GM21723 (cell line): ENCODE data around the gene RNF32.
"Not testable (repeated sequence)": the region's sequence is repeated elsewhere in the genome, so short reads cannot be mapped to it uniquely, and the experiment has no call there.

Experiments
- ATAC-seq: cut with Tn5 transposase; IDR thresholded peaks from one replicate; pipeline ENCODE4 v1.9.1; 2021; ENCODE audit warnings: mild to moderate bottlenecking, moderate library complexity; ENCODE audit not compliant: unreplicated experiment

Gene RNF32

DNA sequence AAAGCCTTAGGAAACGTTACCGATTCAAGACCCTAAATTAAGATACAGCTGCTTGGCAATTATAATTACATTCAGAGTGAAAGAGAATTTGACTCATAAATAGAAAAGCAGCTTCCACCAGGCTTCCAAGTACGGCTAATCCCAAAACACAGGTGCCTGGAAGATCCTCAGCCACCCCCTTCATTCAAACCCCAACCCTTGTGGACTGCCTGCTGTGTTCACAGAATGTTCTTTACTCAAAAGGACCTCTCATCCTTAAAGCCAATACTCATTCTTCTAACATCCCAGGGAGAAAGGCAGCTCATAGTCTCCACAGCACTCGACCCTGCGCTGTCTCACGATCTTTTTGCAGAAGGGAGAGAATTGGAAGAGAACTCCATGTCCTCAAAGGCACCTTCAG lies 32.9 kb downstream of the RNF32 start:
- no peak for ATAC-seq

DNA sequence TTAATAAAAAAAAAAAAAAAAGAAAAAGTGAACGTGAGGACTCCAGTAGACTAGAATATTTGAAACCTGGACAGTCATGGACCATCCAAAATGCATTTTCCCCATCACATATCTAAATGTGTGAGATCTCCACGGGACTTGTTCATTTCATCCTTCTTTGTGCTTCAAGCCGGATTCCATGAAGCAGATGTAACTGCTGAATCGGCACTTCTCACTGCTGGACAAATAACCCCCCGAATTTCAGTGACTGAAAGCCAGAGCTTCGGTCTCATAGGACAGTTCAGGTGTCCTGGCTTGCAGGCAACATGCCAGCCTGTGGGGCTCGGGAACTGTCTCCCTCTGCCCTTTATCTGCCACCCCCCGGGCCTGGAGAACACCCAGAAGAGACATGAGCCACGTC lies 33.3 kb downstream of the RNF32 start:
- no peak for ATAC-seq

DNA sequence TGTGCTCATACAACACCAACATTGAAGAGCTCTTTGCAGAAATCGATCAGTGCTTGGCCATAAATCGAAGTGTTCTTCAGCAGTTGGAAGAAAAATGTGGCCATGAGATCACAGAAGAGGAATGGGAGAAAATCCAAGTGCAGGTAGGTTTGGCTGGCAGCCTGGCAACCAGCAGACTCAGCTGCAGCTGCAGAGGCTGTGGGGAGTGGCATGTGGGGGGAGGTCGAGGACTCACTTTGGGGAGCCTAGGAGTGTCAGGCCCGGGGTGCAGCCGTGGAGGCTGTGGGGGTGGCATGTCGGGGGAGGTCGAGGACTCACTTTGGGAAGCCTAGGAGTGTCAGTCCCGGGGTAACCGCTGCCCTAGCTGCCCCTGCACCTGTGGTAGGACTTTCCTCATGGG lies 35.1 kb downstream of the RNF32 start:
- no peak for ATAC-seq

DNA sequence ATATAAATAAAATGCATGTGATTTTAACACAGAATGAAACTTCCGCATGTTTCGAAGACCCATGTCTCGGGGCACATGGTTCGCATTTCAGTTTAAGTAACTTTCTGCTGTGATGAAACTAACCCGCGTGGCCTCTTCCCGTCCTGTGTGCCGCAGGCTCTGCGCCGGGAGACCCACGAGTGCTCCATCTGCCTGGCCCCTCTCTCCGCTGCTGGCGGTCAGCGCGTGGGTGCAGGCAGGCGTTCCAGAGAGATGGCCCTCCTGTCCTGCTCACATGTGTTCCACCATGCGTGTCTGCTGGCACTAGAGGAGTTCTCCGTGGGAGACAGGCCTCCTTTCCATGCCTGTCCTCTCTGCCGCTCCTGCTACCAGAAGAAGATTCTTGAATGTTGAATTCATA lies 35.7 kb downstream of the RNF32 start:
- ATAC-seq, result no peak

DNA sequence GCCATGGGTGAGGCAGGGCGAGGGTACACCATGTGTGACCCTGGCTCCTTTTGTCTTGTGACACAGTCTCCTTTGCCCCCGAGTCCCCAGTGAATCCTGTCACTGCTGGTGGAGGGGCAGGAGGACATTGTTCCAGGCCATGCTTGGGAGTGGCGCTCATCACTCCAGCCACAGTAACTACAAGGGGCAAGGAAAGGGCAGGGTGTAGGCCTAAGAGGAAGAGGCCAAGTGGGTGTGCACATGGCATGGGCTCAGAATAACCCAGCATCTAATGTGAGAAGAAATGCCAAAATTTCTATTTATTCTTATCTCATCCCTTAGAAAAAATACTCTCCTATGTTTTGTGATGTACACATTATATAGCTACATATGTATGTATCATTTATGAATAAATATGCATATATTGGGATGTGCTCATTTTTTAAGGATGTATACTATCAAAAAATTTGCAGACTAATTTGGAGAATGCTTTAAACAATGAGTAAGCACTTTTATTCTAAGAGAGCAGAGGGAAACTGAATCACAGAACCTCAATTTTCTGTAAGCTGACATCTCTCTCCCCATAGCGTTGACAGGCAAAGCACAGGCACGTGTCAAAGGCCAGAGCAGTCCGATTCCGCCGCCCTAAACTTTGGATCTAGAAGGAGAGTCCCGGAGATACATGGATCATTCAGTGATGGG lies 36.9 kb downstream of the RNF32 start:
- ATAC-seq, result no peak

DNA sequence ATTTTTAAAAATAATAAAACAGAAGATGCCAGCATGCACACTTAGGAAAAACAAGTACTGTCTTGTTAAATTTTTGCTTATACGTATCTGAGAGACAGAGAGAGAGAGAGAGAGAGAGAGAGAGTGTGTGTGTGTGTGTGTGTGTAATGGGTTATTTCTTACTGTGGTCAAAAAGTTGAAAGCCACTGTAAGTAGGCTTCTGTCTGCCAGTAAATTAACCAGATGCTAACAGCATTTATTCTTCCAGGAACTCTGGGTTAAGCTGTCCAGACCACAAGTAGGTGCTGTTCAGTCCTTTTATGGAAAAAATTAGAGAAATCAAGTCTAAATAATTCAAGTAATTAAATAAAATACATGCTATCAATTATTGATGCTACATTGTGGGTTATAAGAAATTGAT lies 39.7 kb downstream of the RNF32 start:
- ATAC-seq, result no peak

DNA sequence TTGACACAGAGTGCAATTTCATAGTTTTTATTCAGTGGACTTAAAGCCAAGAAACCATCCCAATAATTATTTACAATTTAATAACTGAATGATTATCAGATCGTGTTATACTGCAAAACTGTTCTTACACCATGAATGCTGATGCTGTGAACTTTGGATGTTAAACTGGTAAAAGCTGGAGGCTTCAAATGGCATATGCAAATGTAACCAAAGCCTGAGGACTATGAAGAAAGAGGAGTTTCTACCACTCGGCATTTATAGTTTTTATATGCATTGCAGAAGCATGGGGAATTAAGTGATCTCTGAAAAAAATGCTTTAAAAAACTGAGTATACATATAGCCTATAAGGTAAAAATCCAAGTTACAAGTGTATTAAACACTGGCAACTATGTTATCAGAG lies 42.4 kb downstream of the RNF32 start:
- ATAC-seq, result no peak

DNA sequence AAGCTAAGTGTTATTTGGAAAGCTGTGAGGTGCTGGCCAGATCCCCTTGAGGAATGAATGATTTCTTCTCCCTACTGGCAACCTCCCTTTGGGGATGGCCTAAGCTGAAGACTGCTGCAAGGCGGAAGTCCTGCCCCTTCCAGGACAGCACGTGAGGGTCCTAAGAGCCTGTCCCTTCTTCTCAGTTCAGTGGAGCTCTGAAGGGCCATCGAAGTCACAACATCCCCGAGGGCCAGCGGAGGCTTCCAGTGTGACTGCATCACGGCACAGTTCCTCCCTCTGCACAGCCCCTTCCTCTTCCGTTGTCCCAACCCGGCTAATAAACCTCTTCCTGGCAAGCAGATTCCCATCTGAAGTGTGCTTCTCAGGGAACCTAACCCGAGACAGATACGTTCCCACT lies 43.7 kb downstream of the RNF32 start:
- ATAC-seq, result no peak

DNA sequence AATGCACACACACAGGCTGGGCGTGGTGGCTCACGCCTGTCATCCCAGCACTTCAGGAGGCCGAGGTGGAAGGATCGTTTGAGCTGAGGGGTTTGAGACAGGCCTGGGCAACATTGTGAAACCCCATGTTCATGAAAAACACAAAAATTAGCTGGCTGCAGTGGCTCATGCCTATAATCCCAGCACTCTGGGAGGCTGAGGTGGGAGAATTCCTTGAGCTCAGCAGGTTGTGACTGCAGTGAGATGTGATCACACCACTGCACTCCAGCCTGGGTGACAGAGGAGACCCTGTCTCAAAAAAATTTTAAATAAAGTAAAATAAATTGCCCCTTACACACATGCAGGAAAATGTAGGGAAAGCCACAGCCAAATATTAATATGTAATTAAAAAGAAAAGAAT lies 44.1 kb downstream of the RNF32 start:
- ATAC-seq, result no peak

DNA sequence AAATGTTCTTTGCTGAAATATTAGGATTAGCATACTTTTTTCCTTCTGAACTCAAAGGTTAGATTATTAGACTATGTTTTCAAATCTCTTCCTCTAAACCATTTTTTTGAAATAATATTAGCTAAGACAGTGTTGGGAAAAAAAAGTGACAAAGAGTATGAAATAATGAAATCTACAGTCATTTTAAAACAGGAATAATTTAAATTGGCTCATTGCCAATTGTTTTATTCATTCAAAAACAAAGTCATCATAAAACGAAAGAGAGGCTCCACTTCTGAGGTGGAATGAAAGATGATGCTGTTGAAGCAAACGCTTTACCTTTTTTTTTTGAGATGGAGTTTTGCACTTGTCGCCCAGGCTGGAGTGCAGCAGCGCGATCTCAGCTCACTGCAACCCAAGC lies 51.2 kb downstream of the RNF32 start:
- ATAC-seq, result no peak

DNA sequence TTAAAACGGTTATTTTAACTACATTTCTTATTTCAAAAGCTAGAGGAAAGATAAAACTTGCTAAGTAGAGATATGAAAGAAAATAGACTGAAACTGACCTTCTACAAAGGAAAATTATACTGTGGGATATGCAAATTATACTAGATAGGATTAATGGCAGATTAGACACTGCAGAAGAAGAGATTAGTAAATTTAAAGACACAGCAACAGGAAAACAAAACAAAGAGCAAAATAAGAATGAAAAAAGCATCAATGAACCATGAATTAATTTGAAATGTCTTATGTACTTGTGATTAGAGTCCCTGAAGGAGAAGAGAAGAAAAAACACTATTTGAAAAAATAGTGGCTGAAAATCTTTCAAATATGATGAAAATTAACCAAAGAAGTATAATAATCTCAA lies 52.3 kb downstream of the RNF32 start:
- ATAC-seq, result no peak

DNA sequence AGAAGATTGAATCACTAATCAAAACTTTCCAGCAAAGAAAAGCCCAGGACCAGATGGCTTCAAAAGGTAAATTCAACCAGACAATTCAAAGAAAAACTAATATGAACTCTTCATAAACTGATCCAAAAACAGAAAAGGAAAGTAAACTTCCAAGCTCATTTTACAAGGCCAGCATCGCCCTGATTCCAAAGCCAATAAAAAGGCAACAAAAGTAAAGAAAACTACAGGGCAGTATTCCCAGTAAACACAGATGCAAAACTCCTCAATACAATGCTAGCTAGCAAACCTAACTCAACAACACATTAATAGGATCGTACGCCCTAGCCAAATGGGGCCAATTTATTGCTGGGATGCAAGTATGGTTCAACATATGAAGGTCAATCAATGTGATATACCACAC lies 53.1 kb downstream of the RNF32 start:
- ATAC-seq, result no peak

DNA sequence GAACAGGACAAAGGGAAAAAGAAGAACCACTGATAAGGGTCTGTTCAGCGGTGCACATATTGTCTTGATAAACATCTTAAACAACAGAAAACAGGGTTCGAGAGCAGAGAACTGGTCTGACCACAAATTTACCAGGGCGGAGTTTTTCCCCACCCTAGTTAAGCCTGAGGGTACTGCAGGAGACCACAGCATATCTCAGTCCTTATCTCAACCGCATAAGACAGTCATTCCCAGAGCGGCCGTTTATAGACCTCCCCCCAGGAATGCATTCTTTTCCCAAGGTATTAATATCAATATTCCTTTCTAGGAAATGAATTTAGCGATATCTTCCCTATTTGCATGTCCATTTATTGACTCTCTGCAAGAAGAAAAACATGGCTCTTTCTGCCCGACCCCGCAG lies 56.7 kb downstream of the RNF32 start:
- not testable (repeated sequence) for ATAC-seq

DNA sequence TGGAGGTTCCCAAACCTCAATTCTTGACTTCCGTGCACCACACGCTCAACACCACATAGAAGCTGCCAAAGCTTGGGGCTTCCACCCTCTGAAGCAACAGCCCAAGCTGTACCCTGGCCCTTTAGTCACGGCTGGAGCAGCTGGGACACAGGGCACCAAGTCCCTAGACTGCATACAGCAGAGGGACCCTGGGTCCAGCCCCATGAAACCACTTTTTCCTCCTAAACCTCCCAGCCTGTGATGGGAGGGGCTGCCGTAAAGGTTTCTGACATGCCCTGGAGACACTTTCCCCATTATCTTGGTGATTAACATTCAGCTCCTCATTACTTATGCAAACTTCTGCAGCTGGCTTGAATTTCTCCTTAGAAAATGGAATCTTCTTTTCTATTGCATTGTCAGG lies 57.9 kb downstream of the RNF32 start:
- ATAC-seq, result not testable (repeated sequence)

DNA sequence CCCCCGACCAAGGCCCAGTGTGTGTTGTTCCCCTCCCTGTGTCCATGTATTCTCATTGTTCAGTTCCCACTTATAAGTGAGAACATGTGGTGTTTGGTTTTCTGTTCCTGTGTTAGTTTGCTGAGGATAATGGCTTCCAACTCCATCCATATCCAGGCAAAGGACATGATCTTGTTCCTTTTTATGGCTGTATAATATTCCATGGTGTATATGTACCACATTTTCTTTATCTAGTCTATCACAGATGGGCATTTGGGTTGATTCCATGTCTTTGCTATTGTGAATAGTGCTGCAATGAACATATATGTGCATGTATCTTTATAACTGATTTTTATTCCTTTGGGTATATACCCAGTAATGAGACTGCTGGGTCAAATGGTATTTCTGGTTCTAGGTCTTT lies 61.2 kb downstream of the RNF32 start:
- not testable (repeated sequence) for ATAC-seq

DNA sequence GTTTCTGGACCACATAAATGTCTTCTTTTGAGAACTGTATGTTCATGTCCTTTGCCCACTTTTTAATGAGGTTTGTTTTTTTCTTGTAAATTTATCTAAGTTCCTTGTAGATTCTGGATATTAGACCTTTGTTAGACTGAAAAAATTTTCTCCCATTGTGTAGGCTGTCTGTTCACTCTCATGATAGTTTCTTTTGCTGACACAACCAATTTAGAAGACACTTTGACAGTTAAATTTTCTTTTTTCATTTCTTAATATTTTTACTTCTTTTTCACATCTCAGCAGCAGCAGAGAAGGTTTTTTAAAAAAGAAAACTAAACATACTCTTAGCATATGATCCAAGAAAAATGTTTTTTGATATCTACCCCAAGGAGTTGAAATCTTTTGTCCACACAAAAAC lies 61.8 kb downstream of the RNF32 start:
- no peak for ATAC-seq

DNA sequence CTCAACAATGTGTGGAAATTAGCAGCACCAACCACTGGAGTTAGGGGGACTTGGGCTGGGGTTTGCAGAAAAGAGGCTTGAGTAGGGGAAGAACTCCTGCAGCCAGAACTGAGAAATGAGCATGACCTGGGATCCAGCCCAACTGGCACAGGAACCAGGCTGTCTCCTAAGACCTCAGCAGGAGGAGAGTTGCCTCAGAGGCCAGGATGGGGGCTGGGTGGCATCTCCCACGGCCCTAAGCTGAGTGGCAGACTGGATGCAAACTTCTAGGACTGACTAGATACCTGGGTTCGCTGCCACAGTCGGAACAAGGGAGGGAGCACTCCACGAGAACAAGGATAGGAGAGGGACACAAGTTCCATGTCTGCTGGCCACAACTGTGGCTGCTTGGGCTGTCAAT lies 62.6 kb downstream of the RNF32 start:
- ATAC-seq, result no peak

DNA sequence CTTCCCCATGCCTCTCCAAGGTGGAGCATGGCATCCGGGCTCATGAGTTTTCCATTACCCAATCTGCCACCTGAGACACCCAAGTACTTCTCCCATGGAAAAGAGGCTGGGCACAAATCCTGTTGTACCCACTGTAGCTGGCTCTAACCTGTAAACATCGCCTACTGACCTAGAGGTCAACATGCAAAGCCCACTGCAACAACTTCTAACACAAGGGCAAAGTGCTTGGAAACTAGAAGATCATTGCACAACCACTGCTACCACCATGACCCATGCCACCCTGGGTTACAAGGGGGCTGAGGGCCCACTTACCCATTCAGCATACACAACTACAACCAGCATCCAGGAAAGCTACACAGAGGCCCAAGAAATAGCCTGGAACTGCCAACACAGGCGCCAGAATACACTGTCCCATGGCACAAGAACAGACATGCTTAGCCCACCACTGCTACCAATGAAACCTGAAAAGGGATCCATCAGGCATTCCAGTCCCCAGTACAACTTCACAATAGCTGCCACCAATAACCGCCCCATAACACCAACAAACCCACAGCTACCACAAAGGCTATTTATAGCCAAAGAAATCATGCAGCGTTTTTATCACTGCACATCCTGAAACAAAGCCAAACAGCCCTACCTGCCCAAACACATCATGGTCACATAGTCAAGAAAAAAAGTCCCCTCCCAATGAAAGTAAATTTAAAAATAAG lies 63.4 kb downstream of the RNF32 start:
- no peak for ATAC-seq

DNA sequence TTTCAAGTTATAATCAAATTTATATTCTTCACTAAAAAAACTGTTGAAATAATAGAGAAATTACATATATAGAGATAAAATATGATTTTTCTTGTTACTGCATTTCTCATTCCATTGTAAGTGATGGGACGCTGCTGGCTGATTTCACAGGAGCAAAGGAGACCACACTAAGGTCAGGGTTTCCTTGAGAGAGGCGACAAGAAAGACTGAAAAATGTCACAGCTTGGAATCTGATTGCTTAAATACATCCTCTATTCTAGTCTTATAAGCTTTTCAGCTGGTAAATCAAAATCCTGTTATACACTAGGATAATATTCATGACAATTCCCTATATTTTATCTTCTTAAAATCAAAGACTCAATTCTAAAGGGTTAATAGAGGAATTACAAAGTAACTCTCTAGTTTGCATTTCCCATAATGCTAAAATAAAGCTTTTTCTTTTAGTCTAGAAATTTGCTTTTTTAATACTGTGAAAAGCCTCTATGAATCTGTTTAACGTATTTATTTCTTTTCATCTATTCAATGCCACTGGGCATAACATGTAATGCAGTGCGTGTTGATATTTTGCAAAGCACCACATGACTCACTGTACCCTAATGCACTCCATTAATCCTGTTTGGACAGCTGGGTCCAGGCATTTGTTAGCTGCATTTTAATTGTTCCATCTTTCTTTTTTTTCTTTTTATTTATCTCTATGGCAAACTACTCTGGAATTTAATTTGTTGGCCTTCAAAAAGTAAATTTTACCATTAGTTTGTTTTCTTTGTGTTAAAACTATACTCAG lies 81.7 kb downstream of the RNF32 start:
- ATAC-seq, result no peak

DNA sequence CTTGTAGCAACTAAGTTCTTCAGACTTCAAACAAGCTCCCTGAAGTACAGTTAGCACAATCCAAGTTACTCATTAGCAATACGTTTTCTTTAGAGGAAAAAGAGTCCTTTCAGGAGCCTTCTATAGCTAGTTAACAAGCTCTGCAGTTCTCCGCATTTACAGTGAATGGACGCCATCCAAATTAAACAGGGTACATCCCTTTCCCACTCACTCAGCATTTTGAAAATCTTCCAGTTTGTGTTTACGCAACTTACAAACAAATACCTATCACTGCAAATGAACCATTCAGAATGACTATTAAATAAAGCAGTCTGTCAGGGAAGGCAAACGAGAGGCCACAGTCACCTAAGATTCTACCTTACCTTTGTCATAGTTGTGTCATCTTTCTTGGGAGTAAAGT lies 84.5 kb downstream of the RNF32 start:
- ATAC-seq, result no peak

DNA sequence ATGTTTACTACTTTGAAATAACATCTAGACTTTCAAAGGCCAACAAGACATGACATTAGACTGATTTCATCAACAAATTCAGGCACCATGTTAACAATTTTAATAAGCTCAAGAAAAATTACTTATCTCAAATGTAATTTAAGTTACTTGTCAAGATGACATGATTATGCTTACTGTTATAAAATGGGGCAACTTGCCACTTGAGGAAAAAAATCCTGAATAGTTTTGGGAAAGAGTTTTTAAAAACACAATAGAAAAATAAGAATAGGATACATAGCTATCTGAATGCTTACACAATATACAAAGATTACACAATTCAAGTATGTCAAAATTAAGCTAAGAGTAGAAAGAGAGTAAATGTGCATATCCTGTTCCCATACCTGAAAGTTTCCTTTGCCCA lies 85.4 kb downstream of the RNF32 start:
- ATAC-seq, result no peak
